C4-2B (cell line): ENCODE results near the gene FAHD1.

Source experiments
- H3K27ac ChIP-seq: fragments of 450-650 bp; 2 replicates; pipeline ENCODE4 v1.5.1; 2017
- ZFX ChIP-seq: fragments of 450-650 bp; IDR thresholded peaks from 2 replicates; pipeline ENCODE4 v1.6.1; 2017
- TF ChIP-seq, protein P1 (sequence below): fragments of 450-650 bp; conservative IDR thresholded peaks from 2 replicates; pipeline ENCODE4 v1.5.1; 2017; ENCODE audit warnings: mild to moderate bottlenecking

The FAHD1 gene

DNA sequence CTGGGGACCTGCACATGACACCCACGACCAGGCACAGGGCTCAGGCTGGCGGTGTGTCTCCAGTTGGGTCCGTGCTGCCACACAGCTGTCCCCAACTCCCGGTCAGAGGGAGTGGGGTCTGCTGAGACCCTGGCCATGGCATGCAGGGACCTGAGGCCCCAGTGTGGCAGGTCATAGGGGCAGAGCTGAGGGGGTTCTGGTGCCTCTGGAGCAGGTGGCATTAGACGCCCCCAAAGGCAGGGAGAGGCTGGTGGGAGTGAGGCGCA is 40.0 kb upstream of the FAHD1 start:
- no peak overlapping the region for H3K27ac ChIP-seq
- TF ChIP-seq, protein P1, sequence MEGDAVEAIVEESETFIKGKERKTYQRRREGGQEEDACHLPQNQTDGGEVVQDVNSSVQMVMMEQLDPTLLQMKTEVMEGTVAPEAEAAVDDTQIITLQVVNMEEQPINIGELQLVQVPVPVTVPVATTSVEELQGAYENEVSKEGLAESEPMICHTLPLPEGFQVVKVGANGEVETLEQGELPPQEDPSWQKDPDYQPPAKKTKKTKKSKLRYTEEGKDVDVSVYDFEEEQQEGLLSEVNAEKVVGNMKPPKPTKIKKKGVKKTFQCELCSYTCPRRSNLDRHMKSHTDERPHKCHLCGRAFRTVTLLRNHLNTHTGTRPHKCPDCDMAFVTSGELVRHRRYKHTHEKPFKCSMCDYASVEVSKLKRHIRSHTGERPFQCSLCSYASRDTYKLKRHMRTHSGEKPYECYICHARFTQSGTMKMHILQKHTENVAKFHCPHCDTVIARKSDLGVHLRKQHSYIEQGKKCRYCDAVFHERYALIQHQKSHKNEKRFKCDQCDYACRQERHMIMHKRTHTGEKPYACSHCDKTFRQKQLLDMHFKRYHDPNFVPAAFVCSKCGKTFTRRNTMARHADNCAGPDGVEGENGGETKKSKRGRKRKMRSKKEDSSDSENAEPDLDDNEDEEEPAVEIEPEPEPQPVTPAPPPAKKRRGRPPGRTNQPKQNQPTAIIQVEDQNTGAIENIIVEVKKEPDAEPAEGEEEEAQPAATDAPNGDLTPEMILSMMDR, result no peak
- TF ChIP-seq ZFX, result no peak

DNA sequence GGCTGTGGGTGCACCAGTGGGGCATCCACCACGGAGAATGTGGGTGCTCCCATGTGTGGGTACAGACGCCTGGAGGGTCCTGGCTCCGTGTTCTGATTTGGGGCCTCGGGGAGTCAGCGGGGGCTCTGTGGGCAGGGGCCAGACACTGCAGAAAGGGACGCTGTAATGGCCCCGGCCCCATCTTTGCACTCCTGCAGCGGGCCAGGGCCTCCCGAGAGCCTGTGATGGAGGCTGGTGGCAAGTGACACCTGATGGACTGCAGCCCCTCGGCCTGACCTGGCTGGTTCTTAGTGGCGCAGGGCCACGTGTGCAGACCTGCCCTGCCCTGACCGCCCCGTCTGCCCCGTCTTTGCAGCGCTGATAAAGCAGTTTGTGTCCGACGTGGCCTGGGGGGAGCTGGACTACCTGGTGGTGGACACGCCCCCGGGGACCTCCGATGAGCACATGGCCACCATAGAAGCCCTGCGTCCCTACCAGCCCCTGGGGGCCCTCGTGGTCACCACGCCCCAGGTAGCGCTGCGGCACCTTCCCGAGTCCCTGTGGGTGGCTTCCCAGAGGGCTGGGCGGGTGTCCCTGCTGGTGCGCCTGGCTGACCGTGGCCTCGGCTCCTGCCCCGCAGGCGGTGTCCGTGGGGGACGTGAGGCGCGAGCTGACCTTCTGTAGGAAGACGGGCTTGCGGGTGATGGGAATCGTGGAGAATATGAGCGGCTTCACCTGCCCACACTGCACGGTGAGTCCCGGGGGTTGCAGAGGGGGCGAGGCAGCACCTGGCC is 39.5 kb upstream of the FAHD1 start:
- no peak overlapping the region for H3K27ac ChIP-seq
- no peak for TF ChIP-seq ZFX
- TF ChIP-seq, protein P1, result no peak

DNA sequence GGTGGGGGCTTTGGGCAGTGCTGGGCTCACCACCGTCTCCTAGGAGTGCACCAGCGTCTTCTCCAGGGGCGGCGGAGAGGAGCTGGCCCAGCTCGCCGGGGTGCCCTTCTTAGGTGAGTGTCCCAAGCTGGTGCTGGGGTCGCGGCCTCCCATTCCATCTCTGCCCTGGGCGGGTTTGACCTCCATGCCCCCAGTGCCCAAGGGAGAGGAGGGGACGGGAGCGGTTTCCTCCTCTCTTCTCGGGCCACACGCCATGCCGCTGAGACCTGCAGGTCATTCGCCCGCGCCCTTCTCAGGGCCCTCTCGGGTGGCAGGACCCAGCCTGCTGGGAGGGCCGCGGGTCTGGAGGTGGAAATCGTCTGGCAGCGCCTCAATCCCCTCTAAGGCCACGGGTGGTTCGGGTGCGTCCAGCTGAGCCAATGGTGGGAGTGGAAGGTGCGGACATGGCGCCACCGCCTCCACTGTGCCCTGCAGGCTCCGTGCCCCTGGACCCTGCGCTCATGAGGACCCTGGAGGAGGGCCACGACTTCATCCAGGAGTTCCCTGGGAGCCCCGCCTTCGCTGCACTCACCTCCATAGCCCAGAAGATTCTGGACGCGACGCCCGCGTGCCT is 38.8 kb upstream of the FAHD1 start:
- no peak for TF ChIP-seq ZFX
- TF ChIP-seq, protein P1, result no peak
- no peak overlapping the region for H3K27ac ChIP-seq

DNA sequence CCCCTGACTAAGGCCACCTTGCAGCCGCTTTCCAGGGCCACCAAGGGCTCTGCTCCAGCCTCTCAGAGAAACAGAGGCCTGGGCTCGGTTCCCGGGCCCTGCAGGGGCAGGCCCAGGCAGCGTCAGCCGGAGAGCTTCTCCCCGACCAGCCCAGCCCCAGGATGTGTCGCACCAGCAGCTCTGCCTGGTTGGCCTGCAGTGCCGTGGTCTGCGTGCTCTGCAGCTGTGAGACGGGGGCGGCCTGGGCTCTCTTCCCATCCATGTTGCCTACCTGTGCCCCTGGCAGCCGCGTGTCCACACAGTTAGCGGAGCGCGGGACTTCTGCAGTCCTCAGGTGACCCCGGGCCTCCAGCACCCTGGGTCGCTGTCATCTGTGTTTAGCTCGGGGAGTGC is 38.3 kb upstream of the FAHD1 start:
- no peak overlapping the region for H3K27ac ChIP-seq

DNA sequence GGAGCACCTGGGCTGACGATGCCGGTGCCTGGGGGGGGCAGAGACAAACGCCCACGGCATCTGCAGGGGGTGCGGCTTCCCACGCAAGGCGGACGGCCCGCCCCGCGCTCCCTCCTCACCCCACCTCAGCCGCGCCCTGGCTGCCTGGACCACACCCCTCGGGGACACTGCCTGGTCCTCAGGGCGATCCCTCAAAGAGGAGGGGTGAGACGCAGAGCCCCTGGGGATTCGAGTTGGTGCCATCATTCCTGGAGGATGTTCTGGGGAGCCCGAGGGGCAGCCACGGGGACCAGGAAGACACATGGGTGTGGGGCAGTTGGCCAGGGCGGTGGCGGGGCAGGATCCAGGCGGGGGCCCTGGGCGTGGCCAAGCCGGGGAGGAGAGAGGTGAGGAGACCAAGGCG is 37.4 kb upstream of the FAHD1 start:
- H3K27ac ChIP-seq, result no peak overlapping the region
- TF ChIP-seq, protein P1, result no peak
- TF ChIP-seq ZFX, result no peak

More for the DNA sequence above, 38.3 kb upstream of the FAHD1 start:
- TF ChIP-seq ZFX, result no peak
- TF ChIP-seq, protein P1, result no peak

DNA sequence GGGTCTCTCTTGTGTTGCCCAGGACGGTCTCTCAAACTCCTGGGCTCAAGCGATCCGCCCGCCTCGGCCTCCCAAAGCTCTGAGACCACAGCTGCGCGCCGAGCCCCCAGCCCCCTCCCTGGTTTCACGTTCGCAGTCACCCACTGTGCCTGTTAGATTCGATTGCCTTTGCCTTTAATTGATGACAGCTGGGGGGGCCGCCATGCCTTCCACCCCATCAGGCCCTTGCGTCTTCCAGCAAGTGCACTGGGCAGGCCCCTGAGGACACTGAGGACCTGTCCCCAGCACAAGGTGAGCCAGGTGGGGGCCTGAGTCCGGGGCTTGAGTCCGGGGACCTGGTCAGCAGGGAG is 36.8 kb upstream of the FAHD1 start:
- no peak overlapping the region for H3K27ac ChIP-seq
- TF ChIP-seq ZFX, result no peak
- TF ChIP-seq, protein P1, result no peak

DNA sequence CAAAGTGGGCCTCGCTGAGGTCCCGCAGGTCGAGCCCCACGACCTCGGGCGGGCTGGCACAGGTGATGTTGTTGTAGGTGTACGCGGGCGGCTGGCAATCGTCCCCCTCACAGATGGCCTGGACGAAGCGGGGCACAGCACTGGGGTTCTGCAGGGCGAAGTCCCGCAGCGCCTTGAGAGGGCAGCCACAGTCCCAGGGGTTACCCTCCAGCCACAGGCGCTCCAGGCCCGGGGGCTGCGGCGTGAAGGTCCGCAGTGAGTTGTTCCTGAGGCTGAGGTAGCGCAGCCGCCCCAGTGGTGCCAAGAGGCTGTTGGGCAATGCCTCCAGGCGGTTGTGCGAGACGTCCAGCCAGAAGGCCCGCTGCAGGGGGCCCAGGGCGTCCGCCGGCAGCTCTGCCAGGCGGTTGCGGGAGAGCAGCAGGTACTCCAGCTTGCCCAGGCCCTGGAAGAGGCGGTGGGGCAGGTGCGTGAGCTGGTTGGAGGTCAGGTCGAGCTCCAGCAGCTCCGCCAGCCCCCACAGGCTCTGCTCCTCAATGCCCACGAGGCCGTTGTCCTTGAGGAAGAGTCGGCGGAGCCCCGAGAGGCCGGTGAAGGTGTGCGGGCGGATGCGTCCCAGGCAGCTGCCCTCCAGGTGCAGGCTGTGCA is 36.3 kb upstream of the FAHD1 start:
- no peak overlapping the region for H3K27ac ChIP-seq
- TF ChIP-seq ZFX, result no peak
- TF ChIP-seq, protein P1, result no peak
